A673 (cell line): ENCODE results near the gene MTURN. TPM values are rescaled to one million over a fixed set of nuclear protein-coding genes. Genes with fewer than 3 reads are reported as not detected.

Source experiments
- BruUV-seq: library from RNA; stranded (reverse); fragments of 400-500 nt; replicated peaks from 2 replicates; lab custom pipeline; 2021; lab: Mats Ljungman, UMichigan
- CTCF ChIA-PET: fragments of 300-600 bp; sonication (Branson Sonifier 250); formaldehyde crosslinking; loops from one replicate; lab custom pipeline; 2022; ENCODE audit warnings: antibody characterized with exemption; lab: Charles Lee
- POLR2A ChIA-PET: fragments of 300-600 bp; sonication (Branson Sonifier 250); formaldehyde crosslinking; loops from one replicate; lab custom pipeline; 2022; ENCODE audit warnings: antibody characterized with exemption; ENCODE audit not compliant: low non-redundant PET; lab: Charles Lee
- DNase-seq: peaks from one replicate; pipeline ENCODE4 v3.0.0-alpha.2; 2015; ENCODE audit warnings: low spot score
- H3K27ac ChIP-seq: fragments of 200-600 bp; sonication (generic); 2 replicates; pipeline ENCODE4 v1.5.1; 2016; ENCODE audit warnings: mixed run types, low read depth, mild to moderate bottlenecking, mixed read lengths, antibody characterized with exemption, low read length; ENCODE audit not compliant: poor library complexity, severe bottlenecking
- H3K27me3 ChIP-seq: fragments of 200-600 bp; sonication (generic); replicated peaks from 2 replicates; pipeline ENCODE4 v1.6.1; 2017; ENCODE audit warnings: mixed run types, low read depth, mild to moderate bottlenecking, mixed read lengths, antibody characterized with exemption, low read length; ENCODE audit not compliant: insufficient read depth, poor library complexity
- H3K36me3 ChIP-seq: fragments of 200-600 bp; sonication (generic); 2 replicates; pipeline ENCODE4 v1.6.1; 2016; ENCODE audit warnings: mixed run types, mild to moderate bottlenecking, mixed read lengths, antibody characterized with exemption, low read length; ENCODE audit not compliant: insufficient read depth, poor library complexity, severe bottlenecking
- H3K4me1 ChIP-seq: fragments of 200-600 bp; sonication (generic); 2 replicates; pipeline ENCODE4 v1.6.1; 2017; ENCODE audit warnings: mixed run types, mild to moderate bottlenecking, mixed read lengths, antibody characterized with exemption, low read length; ENCODE audit not compliant: insufficient read depth, poor library complexity, severe bottlenecking
- H3K4me3 ChIP-seq: fragments of 200-600 bp; sonication (generic); 2 replicates; pipeline ENCODE4 v1.5.1; 2016; ENCODE audit warnings: low read depth, mixed run types, mild to moderate bottlenecking, mixed read lengths, low read length; ENCODE audit not compliant: poor library complexity, severe bottlenecking
- H3K9me3 ChIP-seq: fragments of 200-600 bp; sonication (generic); 2 replicates; pipeline ENCODE4 v1.6.1; 2016; ENCODE audit warnings: mixed run types, low read depth, mild to moderate bottlenecking, mixed read lengths, antibody characterized with exemption, low read length; ENCODE audit not compliant: poor library complexity, severe bottlenecking
- EZH2 ChIP-seq: fragments of 200-600 bp; sonication (generic); IDR thresholded peaks from 2 replicates; pipeline ENCODE4 v1.6.1; 2017; ENCODE audit warnings: borderline replicate concordance, low read depth, mild to moderate bottlenecking, mixed read lengths, antibody characterized with exemption, low read length; ENCODE audit not compliant: poor library complexity, severe bottlenecking
- intact Hi-C: fragments of 100-400 bp; cut with micrococcal nuclease; formaldehyde crosslinking; loops from one replicate; pipeline ENCODE4 v1.10.0; 2022; ENCODE audit not compliant: unreplicated experiment
- total RNA-seq: library from RNA; stranded (reverse); gene quantifications from 2 replicates; pipeline ENCODE4 v1.2.3, GENCODE V29; 2021
- TF ChIP-seq, protein P1 (sequence below): fragments of 300-800, 200-600 bp; sonication (generic); conservative IDR thresholded peaks from 2 replicates; pipeline ENCODE4 v1.5.1; 2017; ENCODE audit warnings: low read depth, mild to moderate bottlenecking, antibody characterized with exemption, low read length, moderate library complexity, mixed read lengths

Gene MTURN
- total RNA-seq, 1 experiment from 2014 or later: 2.6 TPM

DNA sequence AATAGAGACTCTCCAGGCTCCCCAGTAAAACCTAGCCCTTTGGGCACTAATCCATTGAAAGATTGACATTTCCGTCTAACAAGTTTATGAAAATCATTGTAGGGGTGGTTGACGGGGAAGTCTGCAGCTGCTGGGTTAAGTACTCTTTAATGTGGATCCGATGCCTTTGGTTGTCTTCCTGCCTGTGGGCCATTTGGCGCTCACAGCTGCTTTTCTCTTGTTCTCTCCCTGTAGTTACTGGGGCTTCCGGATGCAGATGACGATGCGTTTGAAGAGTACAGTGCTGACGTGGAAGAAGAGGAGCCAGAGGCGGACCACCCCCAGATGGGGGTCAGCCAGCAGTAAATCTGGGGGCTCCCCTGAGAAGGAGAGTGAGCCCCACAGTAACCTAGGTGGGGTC lies 22.4 kb downstream of the MTURN start:
- H3K36me3 ChIP-seq: no peaks in the 10 kb centered on the region
- BruUV-seq: no TSS peak
- no peaks in the 10 kb centered on the region for H3K4me1 ChIP-seq
- CTCF ChIA-PET: no interaction called here
- DNase-seq: no peak
- H3K9me3 ChIP-seq: no peaks in the 10 kb centered on the region
- no peak overlapping the region for H3K4me3 ChIP-seq
- TF ChIP-seq, protein P1, sequence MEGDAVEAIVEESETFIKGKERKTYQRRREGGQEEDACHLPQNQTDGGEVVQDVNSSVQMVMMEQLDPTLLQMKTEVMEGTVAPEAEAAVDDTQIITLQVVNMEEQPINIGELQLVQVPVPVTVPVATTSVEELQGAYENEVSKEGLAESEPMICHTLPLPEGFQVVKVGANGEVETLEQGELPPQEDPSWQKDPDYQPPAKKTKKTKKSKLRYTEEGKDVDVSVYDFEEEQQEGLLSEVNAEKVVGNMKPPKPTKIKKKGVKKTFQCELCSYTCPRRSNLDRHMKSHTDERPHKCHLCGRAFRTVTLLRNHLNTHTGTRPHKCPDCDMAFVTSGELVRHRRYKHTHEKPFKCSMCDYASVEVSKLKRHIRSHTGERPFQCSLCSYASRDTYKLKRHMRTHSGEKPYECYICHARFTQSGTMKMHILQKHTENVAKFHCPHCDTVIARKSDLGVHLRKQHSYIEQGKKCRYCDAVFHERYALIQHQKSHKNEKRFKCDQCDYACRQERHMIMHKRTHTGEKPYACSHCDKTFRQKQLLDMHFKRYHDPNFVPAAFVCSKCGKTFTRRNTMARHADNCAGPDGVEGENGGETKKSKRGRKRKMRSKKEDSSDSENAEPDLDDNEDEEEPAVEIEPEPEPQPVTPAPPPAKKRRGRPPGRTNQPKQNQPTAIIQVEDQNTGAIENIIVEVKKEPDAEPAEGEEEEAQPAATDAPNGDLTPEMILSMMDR: no peak
- no peak for TF ChIP-seq EZH2
- H3K27me3 ChIP-seq: no peaks in the 10 kb centered on the region
- intact Hi-C loops: no loop called here
- H3K27ac ChIP-seq: no peak overlapping the region
- POLR2A ChIA-PET: no interaction called here

DNA sequence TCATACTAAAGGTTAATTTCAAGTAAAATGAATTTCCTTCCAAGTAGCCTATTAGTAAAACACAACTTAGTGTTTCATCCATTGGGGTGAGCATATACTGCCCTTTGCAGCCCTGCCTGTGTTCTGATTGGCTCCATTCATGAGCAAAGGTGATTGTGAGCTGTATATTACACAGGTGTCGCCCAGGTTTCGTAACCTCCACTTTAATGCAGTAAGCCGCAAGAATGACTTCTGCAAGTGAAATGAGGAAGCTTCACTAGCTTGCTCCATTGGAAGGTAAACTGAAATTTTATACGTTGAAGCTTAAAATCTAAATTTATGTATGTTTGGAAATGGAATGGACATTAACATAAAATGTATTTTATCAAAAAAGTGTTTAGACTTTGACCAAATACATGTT lies 24.4 kb downstream of the MTURN start:
- TF ChIP-seq EZH2: no peak
- TF ChIP-seq, protein P1: no peak
- Histone ChIP-seq H3K9me3 (no peaks in the 10 kb centered on the region), H3K4me1 (no peaks in the 10 kb centered on the region), H3K27ac (no peak overlapping the region), H3K27me3 (no peaks in the 10 kb centered on the region), H3K4me3 (no peak overlapping the region), H3K36me3 (no peaks in the 10 kb centered on the region)
- no TSS peak for BruUV-seq
- CTCF ChIA-PET: no interaction called here
- no peak for DNase-seq
- POLR2A ChIA-PET: no interaction called here
- intact Hi-C loops: no loop called here

DNA sequence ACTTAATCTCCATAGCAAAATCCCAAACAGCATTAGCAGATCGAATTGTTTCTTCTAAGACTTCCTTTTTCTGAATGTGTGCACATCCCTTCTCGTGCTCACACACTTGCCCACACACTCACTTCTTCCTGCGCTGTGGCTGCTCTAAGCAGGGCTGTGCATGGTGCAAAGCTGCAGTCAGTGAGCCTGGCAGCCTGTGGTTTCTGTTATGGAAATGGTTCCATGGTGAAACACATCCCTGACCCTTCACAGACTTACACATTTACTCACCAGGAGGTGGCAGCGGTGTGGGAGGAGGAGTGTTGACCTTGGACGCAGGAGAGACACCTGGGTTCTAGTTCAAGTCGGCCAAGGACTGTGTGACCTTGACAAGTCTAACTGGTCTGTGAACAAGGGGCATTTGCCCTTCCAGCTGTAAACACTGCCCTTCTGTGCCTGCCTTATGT lies 24.9 kb downstream of the MTURN start:
- intact Hi-C loops: loop anchor here (5.0 kb wide), 1 partner anchor 253 kb away; no protein-coding TSS in a partner anchor
- no TSS peak for BruUV-seq
- Histone ChIP-seq H3K4me3 (no peak overlapping the region), H3K27me3 (no peaks in the 10 kb centered on the region), H3K4me1 (no peaks in the 10 kb centered on the region), H3K27ac (no peak overlapping the region), H3K36me3 (no peaks in the 10 kb centered on the region), H3K9me3 (no peaks in the 10 kb centered on the region)
- TF ChIP-seq, protein P1: peak; percentile 30
- no peak for TF ChIP-seq EZH2
- DNase-seq: no peak
- POLR2A ChIA-PET: no interaction called here
- CTCF ChIA-PET: no interaction called here
